Stomach (tissue), 9 donors: ENCODE data around the gene AKAP11. TPM values are rescaled to one million over a fixed set of nuclear protein-coding genes. Genes with fewer than 3 reads are reported as not detected.

Source experiments
- DNase-seq, 2 donors: peaks; one replicate each; pipeline versions ENCODE4 v3.0.0 to v3.0.0-alpha.2; 2013 to 2019
- H3K27ac ChIP-seq, 5 donors: fragments of 200-600 bp in 4 of 5; sonication (generic) in 4 of 5; one replicate each; pipeline ENCODE4 v1.5.1; 2013 to 2019; ENCODE audit warnings: mild to moderate bottlenecking in 1 of 5, moderate library complexity in 1 of 5
- H3K27me3 ChIP-seq, 3 donors: fragments of 200-600 bp; sonication (generic); one replicate each; pipeline ENCODE4 v1.5.1; 2017 to 2019; ENCODE audit warnings: mixed run types in 1 of 3
- H3K36me3 ChIP-seq, 4 donors: fragments of 200-600 bp; sonication (generic); 1 replicate in 3 of 4; 2 replicates in 1 of 4; pipeline ENCODE4 v1.5.1; 2016 to 2019
- H3K4me1 ChIP-seq, 4 donors: fragments of 200-600 bp; sonication (generic); one replicate each; pipeline ENCODE4 v1.5.1; 2016 to 2019
- H3K4me3 ChIP-seq, 4 donors: fragments of 200-600 bp; sonication (generic) in 3 of 4; one replicate each; pipeline ENCODE4 v1.5.1; 2016 to 2019; ENCODE audit warnings: mild to moderate bottlenecking in 1 of 4
- H3K9me3 ChIP-seq, 4 donors: fragments of 200-600 bp; sonication (generic); one replicate each; pipeline ENCODE4 v1.5.1; 2016 to 2019
- EP300 ChIP-seq: sonication (generic); formaldehyde crosslinking; IDR thresholded peaks from one replicate; pipeline ENCODE4 v1.6.1; 2017; ENCODE audit warnings: antibody characterized with exemption
- POLR2A ChIP-seq, 4 donors: fragments of 450-650 bp; IDR thresholded peaks; one replicate each; pipeline ENCODE4 v1.6.1; 2016; ENCODE audit warnings: antibody characterized with exemption in 4 of 4, control low read depth in 2 of 4, mild to moderate bottlenecking in 1 of 4, moderate library complexity in 1 of 4
- POLR2AphosphoS5 ChIP-seq, 3 donors: sonication (generic); formaldehyde crosslinking; IDR thresholded peaks; one replicate each; pipeline ENCODE4 v1.6.1; 2016; ENCODE audit warnings: antibody characterized with exemption in 3 of 3
- whole genome bisulfite sequencing, 5 donors: extraction: QIAGEN DNeasy Blood & Tissue Kit in 3 of 5; methylation state at CpG; one replicate each; pipeline versions ENCODE4 v1.1.5 to v1.1.7; 2013 to 2018; 5-methylcytosine and 5-hydroxymethylcytosine counted together
- intact Hi-C: fragments of 100-400 bp; cut with DNase I; formaldehyde crosslinking; loops from one replicate; pipeline ENCODE4 v1.15.1; 2023; ENCODE audit warnings: low total_unique reads
- polyA plus RNA-seq, 3 donors: library from polyadenylated mRNA; stranded (reverse); fragments of 200-250 nt; gene quantifications; one replicate each; pipeline ENCODE4 v1.2.3, GENCODE V29; 2013
- total RNA-seq, 5 donors: library from RNA; depleted of rRNA; stranded (reverse); fragments of >200 nt; gene quantifications; one replicate each; pipeline versions ENCODE4 v1.1.0 to v1.2.3, GENCODE V29; 2014 to 2016
- TF ChIP-seq, protein P1 (sequence below), 7 experiments: fragments of 450-650 bp in 4 of 7; fragments of 200-600 bp in 3 of 7; sonication (generic) in 3 of 7; IDR thresholded peaks; one replicate each; pipeline ENCODE4 v1.5.1; 2016 to 2019; ENCODE audit warnings: antibody characterized with exemption in 7 of 7, control low read depth in 2 of 7, mild to moderate bottlenecking in 1 of 7
- donor health status: healthy with polysubstance abuse.
- donor health status: Bipolar disorder and iron deficiency.
- donor health status: healthy.

The AKAP11 gene
- total and polyA plus RNA-seq, 8 donors: 2.8 to 58.0 (median 14.5) TPM

DNA sequence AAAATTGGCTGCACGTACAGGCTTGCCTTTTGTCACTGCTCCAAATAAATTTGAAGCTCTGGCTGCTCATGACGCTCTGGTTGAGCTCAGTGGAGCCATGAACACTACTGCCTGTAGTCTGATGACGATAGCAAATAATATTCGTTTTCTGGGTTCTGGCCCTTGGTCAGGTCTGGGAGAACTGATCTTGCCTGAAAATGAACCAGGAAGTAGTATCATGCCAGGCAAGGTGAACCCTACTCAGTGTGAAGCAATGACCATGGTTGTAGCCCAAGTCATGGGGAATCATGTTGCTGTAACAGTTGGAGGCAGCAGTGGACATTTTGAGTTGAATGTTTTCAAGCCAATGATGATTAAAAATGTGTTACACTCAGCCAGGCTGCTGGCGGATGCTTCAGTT, 16.1 kb upstream of the AKAP11 start:
- no peaks in the 10 kb centered on the region for H3K4me1 ChIP-seq
- no peak overlapping the region for H3K27ac ChIP-seq
- H3K9me3 ChIP-seq: no peaks in the 10 kb centered on the region
- intact Hi-C loops: no loop called here
- no peaks in the 10 kb centered on the region for H3K36me3 ChIP-seq
- no peak for TF ChIP-seq EP300
- TF ChIP-seq POLR2A (IDR thresholded peaks at IDR 0.05): no peak
- TF ChIP-seq, protein P1, sequence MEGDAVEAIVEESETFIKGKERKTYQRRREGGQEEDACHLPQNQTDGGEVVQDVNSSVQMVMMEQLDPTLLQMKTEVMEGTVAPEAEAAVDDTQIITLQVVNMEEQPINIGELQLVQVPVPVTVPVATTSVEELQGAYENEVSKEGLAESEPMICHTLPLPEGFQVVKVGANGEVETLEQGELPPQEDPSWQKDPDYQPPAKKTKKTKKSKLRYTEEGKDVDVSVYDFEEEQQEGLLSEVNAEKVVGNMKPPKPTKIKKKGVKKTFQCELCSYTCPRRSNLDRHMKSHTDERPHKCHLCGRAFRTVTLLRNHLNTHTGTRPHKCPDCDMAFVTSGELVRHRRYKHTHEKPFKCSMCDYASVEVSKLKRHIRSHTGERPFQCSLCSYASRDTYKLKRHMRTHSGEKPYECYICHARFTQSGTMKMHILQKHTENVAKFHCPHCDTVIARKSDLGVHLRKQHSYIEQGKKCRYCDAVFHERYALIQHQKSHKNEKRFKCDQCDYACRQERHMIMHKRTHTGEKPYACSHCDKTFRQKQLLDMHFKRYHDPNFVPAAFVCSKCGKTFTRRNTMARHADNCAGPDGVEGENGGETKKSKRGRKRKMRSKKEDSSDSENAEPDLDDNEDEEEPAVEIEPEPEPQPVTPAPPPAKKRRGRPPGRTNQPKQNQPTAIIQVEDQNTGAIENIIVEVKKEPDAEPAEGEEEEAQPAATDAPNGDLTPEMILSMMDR (IDR thresholded peaks at IDR 0.05): no peak
- no peak for TF ChIP-seq POLR2AphosphoS5 (IDR thresholded peaks at IDR 0.05)
- 67 to 79% (median 76%) methylated on average over 5 of the region's 5 CpGs for WGBS, 5 donors
- no peak for DNase-seq
- H3K27me3 ChIP-seq: no peaks in the 10 kb centered on the region
- H3K4me3 ChIP-seq: no peak overlapping the region

DNA sequence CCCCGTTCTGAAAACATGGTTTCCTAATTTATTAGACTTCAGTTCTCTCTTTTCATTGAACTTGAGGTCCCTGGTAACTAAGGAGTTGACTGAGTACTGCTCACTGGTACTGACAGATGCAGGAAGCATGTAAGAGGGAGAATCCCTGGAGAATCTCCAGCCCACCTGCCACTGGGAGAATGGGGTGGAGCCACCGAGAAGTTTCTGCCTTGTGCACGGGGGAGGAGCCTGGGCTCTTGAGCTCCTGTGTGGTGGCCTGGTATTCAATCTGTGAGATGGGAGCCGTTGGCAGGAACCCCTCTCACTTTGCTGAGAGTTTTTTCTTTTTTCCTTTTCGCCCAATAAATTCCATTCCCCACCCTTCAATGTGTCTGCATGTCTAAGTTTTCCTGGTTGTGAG, 13.2 kb upstream of the AKAP11 start:
- intact Hi-C loops: no loop called here
- no peak for DNase-seq
- H3K9me3 ChIP-seq: no peaks in the 10 kb centered on the region
- H3K36me3 ChIP-seq: no peaks in the 10 kb centered on the region
- H3K27ac ChIP-seq: no peak overlapping the region
- no peaks in the 10 kb centered on the region for H3K27me3 ChIP-seq
- H3K4me1 ChIP-seq: no peaks in the 10 kb centered on the region
- TF ChIP-seq POLR2AphosphoS5 (IDR thresholded peaks at IDR 0.05) (no peak), POLR2A (IDR thresholded peaks at IDR 0.05) (no peak), EP300 (no peak)
- TF ChIP-seq, protein P1 (IDR thresholded peaks at IDR 0.05): no peak
- no peak overlapping the region for H3K4me3 ChIP-seq
- WGBS, 5 donors: 71 to 89% (median 80%) methylated on average over 5 of the region's 5 CpGs

DNA sequence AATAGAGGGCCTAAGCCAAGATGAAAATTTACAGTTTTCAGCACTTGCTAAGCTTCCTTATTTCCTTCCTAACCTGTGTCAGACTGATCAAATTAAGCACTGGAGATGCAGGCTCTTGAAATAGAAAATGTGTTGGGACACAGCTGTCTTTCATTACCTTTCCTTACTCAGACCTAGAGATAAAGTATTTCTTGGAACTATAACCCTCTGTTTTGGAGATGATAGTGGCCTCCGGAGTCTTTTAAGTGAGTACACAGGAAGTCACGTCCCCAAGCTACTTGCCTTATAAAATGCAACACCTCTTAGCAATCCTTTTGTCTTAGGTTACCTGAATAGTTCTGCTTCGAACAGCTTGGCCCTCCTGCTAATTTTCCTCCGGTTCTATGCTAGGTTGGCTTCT, 12.4 kb upstream of the AKAP11 start:
- intact Hi-C loops: no loop called here
- H3K36me3 ChIP-seq: no peaks in the 10 kb centered on the region
- H3K9me3 ChIP-seq: no peaks in the 10 kb centered on the region
- no peaks in the 10 kb centered on the region for H3K4me1 ChIP-seq
- DNase-seq: no peak
- no peaks in the 10 kb centered on the region for H3K27me3 ChIP-seq
- no peak for TF ChIP-seq POLR2A (IDR thresholded peaks at IDR 0.05)
- H3K4me3 ChIP-seq: no peak overlapping the region
- H3K27ac ChIP-seq: no peak overlapping the region
- WGBS, 5 donors: 73 to 88% (median 83%) methylated on average over 4 of the region's 4 CpGs

DNA sequence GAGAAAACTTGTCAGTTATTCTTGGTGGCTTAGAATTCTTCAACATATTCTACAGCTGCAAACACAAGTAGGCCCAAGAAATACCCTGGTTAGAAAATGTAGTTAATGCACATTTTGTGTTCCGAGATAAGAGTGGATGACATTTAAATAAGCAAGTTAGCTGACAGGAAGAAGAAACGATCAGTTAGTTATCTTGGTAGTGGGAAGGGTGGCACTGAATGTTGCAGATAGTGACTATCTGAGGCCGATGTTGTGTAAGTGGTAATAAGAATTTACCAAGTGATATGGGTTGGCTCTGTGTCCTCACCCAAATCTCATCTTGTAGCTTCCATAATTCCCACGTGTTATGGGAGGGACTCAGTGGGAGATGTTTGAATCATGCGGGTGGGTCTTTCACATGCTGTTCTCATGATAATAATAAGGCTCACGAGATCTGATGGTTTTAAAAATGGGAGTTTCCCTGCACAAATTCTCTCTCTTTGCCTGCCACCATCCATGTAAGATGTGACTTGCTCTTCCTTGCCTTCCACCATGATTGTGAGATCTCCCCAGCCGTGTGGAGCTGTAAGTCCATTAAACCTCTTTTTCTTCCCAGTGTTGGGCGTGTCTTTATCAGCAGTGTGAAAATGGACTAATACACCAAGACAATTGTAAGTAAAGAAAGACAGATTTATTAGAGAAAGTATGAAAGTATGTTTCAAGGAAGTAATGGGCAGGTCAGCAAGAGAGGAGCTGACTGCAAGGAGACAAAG, 10.9 kb upstream of the AKAP11 start:
- Histone ChIP-seq H3K9me3 (no peaks in the 10 kb centered on the region), H3K27me3 (no peaks in the 10 kb centered on the region), H3K36me3 (no peaks in the 10 kb centered on the region), H3K4me1 (no peaks in the 10 kb centered on the region), H3K4me3 (no peak overlapping the region), H3K27ac (no peak overlapping the region)
- TF ChIP-seq, protein P1 (IDR thresholded peaks at IDR 0.05): no peak
- TF ChIP-seq POLR2AphosphoS5 (IDR thresholded peaks at IDR 0.05) (no peak), EP300 (no peak), POLR2A (IDR thresholded peaks at IDR 0.05) (no peak)
- no peak for DNase-seq
- 77 to 93% (median 90%) methylated on average over 8 of the region's 8 CpGs for WGBS, 5 donors
- intact Hi-C loops: no loop called here

DNA sequence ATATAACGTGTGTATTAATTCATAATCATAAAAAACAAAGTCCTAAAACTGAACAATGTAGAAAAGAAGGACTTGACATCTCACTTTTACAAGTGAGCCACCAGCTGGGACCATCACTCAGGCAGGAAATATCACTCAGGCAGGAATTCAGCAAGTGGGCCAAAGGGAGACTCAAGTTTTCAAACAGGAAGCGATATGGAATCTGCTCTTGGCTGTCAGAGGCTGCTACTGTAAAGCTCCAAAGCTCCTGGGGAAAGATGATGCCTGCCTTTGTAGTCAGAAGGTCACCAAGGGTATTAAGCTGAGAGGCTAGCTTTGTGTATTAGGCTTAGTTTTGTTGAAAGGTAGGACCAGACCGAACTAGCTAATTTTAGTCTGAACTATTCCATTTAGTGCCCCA, 5.5 kb upstream of the AKAP11 start:
- WGBS, 5 donors: 57 to 78% (median 69%) methylated on average over 3 of the region's 3 CpGs
- no peak overlapping the region for H3K4me3 ChIP-seq
- no peaks in the 10 kb centered on the region for H3K36me3 ChIP-seq
- no peak overlapping the region for H3K27ac ChIP-seq
- intact Hi-C loops: no loop called here
- TF ChIP-seq EP300 (no peak), POLR2A (IDR thresholded peaks at IDR 0.05) (no peak), POLR2AphosphoS5 (IDR thresholded peaks at IDR 0.05) (no peak)
- TF ChIP-seq, protein P1 (IDR thresholded peaks at IDR 0.05): no peak
- peaks cover 0 to 9% (median 7%) of the 10 kb centered on the region in 4 donors for H3K4me1 ChIP-seq
- H3K9me3 ChIP-seq: no peaks in the 10 kb centered on the region
- H3K27me3 ChIP-seq: no peaks in the 10 kb centered on the region
- peak in 1 of 2 donors; percentile 50 for DNase-seq
